ENCODE data around the gene ESRRB.

DNA sequence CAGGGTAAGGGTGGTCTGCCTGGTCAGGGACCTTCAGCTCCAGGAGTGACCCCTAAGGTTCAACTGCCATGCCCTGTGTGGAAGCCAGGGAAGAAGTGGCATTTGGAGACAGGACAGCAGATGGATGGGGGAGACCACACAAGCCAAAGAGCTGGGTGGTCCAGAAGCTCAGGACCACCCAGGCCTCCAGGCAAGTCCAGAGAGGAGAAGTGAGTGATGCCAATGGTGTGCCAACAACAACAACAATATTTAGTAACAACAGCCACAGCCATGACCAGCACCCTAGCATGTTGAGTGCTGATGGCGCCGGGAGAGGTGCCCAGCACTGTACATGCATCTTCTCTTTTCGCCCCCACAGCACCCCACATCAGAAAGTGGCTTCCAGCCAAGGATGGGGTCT is 113.7 kb downstream of the ESRRB start:
- TF ChIP-seq, protein P1, sequence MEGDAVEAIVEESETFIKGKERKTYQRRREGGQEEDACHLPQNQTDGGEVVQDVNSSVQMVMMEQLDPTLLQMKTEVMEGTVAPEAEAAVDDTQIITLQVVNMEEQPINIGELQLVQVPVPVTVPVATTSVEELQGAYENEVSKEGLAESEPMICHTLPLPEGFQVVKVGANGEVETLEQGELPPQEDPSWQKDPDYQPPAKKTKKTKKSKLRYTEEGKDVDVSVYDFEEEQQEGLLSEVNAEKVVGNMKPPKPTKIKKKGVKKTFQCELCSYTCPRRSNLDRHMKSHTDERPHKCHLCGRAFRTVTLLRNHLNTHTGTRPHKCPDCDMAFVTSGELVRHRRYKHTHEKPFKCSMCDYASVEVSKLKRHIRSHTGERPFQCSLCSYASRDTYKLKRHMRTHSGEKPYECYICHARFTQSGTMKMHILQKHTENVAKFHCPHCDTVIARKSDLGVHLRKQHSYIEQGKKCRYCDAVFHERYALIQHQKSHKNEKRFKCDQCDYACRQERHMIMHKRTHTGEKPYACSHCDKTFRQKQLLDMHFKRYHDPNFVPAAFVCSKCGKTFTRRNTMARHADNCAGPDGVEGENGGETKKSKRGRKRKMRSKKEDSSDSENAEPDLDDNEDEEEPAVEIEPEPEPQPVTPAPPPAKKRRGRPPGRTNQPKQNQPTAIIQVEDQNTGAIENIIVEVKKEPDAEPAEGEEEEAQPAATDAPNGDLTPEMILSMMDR (IDR thresholded peaks at IDR 0.05; ENCODE audit: low read depth, low read length): no peak
- TF ChIP-seq MYC (IDR thresholded peaks at IDR 0.05; ENCODE audit: low read depth, low read length): no peak
